Measurements from ENCODE around the gene C17orf58.

The C17orf58 gene

DNA sequence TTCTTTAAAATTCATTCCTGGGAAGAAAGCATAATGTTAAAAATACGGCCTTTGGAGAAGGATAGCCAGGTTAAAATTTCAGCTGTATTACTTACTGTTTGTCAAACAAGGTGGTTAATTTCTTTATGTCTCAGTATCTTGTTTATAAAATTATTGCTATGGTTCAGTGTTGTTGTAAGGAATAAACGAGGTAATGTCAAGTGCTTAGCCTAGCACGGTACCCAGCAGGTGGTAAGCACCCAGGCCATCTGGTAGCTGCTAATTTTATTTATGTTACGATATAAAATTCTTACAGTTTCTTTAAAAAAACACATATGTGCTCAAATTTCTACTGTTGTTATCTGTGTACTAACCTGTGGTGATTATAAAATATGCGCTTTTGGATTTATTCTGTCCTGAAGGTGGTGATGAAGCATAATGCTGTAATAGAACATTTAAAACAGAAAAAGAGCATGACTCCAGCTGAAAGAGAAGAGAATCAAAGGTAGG, 48.9 kb downstream of the C17orf58 start:
- no peak for DNase-seq

DNA sequence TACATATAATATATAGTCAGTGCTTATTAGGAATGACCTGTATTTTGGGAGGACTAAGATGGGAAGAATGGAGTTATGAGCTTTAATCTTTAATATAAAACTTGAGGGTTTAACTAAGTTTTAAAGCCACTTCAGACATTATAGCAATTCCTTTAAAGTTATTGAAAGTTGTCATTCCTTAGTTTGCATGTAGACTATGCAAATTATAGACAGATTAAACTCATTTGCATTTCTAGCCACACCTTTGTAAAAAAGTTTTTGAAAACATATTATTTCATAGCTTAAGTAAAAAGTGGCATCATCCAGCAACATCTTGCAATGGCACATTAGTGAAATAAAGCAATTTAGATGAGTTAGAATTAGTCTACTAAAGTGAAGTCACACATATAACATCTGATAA, 49.8 kb downstream of the C17orf58 start:
- no peak for DNase-seq

DNA sequence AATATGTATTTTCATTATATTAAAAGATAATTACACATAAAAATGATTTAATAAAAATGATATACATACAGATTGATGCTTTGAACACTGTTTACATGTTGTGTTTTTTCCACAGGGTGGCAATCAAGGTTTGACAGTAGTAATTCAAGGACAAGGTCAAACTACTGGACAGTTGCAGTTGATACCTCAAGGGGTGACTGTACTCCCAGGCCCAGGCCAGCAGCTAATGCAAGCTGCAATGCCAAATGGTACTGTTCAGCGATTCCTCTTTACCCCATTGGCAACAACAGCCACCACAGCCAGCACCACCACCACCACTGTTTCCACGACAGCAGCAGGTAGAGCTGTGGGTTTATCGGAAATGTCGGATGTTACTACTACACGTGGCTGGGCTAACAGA, 52.2 kb downstream of the C17orf58 start:
- no peak for DNase-seq

DNA sequence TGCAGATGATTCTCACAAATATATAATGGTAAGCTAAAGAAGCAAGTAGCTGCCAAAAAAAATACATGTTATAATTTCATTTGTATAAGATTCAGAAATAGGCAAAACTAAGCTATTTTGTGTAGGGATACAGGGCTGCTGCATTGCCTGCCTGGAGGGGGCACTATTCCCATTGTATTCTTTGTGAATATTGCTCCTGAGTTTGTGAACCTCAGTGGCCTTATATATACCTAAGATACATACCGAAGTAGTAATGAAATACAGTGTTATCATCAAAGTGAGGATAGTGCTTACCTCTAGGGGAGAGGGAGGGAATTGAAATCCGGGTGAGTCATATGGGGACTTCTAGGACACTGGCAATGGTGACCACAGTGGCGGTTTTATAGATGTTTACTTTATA, 53.5 kb downstream of the C17orf58 start:
- no peak for DNase-seq
